Myocyte (in vitro differentiated cells): Measurements from ENCODE around the gene PAN3. TPM values are rescaled to one million over a fixed set of nuclear protein-coding genes. Genes with fewer than 3 reads are reported as not detected.

ENCODE experiments used
- DNase-seq: peaks from one replicate; pipeline ENCODE4 v3.0.0-alpha.2; 2012; ENCODE audit warnings: low read depth
- total RNA-seq: library from RNA; depleted of rRNA; stranded (reverse); fragments of >200 nt; gene quantifications from 2 replicates; pipeline ENCODE4 v1.2.3, GENCODE V29; 2014

The PAN3 gene
- total RNA-seq, 1 donor from 2014 or later: 10.0 TPM

DNA sequence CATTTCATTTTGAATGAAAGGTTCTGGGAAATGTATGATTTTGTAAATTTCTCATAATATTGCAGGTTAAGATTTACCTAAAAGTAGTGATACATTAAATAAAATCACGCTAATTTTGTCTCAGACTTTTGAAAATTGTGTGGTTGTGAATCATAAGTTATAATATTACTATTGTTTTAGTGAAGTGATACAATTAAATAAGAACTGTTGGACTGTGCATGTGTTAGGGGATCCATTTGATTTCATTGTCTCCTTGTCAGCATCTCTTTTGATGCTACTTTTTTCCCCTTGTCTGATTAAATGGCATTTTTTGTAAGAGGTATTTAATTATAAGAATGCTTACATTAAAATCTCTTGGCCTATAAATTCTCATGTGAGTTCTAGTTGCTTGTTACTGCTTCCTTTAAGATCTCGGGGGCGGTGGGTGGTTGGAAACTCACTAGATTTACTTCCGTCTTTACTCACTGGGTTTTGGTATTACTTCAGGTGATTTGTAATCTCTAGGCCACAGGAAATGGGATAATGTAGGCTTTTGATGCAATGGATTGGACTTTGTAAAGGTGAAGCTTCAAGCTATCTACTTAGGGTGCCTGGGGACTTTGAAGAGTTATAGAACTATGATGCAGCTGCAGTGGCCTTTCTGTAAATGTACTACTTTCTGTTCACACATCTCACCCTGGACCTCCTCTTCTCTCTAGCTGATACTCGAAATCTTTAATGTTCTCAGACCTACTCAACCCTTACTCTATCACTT lies 66.5 kb downstream of the PAN3 start:
- no peak for DNase-seq

DNA sequence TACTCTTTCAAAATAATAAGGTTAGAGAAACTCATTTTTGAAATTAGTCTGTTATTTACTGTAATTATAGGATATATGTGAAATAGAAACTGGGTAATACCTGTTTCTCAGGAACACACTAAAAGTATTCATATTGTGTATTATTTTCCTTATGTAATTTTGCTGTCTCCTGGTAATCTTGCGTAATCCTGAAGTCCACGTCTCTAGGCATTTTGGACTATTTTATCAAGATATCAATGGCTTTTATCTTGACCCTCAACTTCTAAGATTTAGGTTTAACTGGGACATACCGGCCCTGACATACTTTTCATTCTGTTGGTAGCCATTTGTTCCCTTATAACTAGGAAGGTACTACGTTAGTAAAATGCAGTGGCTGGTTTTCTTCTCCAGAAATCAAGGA lies 80.3 kb downstream of the PAN3 start:
- no peak for DNase-seq

DNA sequence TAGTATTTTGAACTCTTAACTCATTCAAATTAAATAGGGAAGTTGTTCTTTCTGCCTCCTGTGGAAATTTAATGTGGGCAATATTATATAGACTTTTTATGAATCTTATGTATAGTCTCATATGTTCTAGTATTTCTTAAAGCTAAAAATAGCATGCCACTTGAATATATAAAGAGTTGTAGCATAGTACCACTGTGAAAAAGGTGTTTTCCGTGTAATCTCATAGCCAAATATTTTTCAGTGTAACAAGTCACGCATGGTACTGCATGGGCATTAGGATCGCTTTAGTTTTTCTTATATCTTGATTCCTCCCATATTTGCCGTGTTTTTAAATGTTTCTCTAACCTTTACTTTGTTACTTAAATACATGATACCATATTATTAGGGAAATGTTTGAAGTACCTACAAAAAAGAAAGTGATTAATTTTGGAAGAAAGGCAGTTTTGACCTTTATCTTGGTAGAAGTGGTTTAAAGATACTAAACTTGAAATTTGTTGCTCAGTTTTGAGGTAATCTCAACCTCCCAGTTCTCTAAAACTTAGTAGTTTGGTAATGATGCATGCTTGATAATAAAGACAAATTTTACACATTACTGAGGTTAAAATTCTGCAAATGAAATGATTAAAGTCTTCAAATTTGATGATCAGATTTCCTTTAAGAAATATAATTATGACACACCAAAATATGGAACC lies 81.2 kb downstream of the PAN3 start:
- DNase-seq: no peak

DNA sequence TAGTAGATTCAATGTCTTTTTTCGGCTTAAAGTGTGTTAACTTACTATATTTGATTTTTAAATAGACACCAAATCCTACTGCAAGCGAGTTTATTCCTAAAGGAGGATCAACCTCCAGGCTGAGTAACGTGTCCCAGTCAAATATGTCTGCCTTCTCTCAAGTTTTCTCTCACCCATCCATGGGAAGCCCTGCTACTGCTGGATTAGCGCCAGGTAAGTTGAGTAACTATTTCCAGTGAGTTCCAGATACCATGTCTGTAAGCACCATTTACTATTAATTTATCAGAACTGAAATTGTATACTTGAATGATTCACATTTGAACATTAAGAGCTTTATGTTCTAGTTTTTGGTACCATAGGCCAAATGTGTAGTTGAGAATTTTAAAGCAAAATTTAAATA lies 81.8 kb downstream of the PAN3 start:
- peak; percentile 4 for DNase-seq

DNA sequence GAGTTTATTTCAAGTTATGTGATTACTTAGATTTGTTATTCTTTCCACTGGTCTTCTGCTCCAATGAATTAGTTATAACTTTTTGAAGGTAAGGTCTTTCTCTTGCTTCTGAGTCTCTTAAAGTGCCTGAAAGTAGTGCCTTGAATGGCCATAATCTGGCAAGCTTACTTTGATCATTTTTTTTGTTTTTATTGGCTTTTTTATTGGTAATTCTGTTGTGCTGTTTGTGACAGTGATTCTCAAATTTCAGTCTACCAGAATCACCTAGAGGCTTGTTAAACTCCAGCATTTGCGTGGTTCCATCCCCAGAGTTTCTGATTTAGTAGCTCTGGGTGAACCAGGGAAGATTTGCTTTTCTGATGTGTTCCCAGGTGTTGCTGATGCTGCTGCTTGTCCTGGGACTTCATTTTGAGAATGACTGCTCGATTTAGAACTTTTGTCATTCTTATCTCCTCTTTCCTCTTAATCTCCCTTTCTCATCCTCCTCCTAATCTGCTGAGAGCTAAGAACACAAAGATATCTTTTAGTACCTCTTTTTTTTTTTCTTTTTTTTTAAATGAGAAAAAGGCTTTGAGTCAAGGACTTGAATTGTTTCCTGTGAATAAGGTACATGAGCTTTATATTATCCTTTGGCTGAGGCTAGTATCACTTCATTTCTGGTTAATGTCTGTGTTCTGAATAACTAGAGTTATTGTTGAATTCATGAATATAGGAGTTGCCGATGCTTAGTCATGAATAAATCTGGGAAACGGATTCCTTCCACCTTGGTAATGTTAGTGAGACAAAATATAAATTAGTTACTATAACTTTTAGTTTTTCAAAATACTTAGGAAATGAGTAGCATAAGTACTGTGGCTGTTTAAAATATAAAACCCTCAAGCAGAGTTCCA lies 91.4 kb downstream of the PAN3 start:
- no peak for DNase-seq

DNA sequence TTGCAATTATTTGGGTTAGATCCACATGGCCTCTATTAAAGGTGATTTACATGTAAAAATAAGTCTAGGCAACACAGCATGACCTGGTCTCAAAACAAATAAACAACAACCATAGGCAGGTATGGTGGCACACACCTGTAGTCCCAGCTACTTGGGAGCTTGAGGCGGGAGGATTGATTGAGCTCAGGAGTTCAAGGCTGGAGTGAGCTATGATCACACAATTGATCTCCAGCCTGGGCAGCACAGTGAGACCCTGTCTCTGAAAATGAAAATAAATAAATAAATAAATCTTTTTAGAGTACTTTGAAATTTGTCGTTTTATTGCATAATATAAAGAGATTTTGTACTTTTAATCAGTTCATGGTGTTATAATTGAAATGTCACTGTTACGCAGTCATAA lies 93.3 kb downstream of the PAN3 start:
- no peak for DNase-seq

DNA sequence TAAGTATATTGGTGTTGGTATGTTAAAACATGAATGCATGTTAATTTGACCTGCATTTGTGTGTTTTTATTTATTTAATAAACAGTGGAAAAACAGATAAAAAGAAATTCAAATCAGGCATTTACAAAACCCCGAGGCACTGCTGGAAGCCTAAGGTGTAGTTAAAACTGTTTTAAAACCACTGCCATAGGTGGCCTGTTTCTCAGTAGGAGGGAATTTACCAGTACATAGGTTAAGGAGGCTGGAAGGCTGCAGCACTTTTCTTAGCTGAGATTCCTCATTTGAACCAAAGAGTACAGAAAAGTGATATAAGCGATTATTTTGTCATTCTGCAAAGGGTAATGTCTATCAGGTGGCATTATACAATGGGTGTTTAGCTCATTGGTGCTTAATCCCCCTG lies 99.6 kb downstream of the PAN3 start:
- DNase-seq: no peak

DNA sequence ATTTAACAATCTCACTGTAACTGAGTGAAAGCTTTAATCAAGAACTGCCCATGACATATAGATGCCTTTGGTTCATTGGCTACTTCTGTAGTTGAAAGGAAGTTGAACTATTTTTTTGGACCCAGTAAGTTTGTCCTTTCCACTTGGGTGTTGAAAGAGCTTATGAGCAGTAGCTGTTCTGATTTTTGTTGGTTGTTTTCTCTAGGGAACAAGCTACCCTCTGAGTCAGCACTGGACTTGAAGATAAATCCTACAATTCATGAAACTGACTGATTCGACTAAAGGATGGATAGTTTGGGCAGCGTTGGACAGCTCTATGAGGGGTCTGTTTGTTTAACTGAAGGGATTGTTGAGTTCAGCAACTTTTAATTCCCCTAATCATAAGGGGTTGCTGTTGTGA lies 101.0 kb downstream of the PAN3 start:
- DNase-seq: peak; percentile 32

DNA sequence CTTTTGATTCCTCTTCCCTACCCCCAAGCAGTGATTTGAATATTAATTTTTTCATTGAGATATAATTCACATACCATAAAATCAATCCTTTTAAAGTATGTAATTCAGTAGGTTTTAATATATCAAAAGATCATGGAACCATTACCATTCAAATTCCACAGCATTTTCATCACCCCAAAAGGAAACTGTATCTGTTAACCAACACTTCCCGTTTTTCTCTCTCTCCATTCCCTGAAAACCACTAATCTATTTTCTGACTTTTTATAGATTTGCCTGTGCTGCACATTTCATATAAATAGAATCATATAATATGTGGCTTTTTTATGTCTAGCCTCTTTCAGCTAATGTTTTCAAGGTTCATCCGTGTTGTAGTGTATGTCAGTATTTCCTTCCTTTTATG lies 107.1 kb downstream of the PAN3 start:
- no peak for DNase-seq

DNA sequence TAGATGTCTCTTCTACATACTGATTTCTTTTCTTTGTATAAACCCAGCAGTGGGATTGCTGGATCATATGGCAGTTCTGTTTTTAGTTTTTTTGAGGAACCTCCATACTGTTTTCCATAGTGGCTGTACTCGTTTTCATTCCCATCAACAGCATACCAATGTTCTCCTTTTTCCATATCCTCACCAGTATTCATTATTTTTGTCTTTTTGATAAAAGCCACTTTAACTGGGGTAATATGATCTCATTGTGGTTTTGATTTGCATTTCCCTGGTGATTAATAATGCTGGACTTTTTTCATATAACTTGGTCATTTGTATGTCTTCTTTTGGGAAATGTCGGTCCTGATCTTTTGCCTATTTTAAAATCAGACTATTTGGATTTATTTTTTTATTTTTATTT lies 108.5 kb downstream of the PAN3 start:
- peak; percentile 9 for DNase-seq

DNA sequence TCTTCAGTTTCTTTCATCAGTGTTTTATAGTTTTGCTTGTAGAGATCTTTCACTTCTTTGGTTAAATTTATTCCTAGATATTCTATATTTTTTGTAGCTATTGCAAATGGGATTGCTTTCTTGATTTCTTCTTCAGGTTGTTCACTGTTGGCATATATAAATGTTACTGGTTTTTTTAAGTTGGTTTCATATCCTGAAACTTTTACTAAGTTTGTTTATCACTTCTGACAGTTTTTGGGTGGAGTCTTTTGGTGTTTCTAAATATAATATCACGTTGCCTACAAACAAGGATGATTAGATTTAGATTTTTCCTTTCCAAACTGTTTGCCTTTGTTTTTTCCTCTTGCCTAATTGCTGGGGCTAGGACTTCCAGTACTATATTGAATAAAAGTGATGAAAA lies 109.7 kb downstream of the PAN3 start:
- DNase-seq: no peak

DNA sequence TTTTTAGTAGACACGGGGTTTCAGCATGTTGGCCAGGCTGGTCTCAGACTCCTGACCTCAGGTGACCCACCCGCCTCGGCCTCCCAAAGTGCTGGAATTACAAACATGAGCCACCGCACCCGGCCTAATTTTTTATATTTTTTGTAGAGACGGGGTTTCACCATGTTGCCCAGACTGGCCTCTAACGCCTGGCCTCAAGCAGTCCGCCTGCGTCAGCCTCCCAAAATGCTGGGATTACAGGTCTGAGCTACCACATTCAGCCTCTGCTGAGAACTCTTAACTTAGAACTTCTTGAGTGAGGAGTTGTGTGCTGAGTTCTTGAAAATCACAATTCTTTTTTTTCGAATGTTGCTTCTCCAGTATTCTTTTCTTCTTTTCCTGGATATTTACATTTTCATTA lies 112.2 kb downstream of the PAN3 start:
- no peak for DNase-seq

DNA sequence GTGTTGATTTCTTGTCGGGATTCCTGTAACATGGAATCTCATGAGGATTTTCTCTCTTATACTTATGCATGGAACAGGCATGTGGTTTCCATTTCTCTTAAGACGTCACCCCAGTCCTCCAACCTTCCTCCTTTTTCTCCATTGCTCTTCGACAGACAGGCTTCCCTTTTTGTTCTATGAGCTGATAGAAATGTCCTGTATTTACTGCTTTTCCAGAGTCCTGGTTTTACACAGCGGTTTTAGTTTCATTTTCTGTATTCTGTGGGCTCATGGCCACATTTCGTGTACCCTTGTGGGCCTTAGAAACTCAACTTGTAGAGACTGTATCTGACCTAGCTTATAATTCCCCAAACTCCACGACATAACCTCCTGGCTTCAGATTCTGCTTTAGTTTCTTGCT lies 113.1 kb downstream of the PAN3 start:
- DNase-seq: no peak

DNA sequence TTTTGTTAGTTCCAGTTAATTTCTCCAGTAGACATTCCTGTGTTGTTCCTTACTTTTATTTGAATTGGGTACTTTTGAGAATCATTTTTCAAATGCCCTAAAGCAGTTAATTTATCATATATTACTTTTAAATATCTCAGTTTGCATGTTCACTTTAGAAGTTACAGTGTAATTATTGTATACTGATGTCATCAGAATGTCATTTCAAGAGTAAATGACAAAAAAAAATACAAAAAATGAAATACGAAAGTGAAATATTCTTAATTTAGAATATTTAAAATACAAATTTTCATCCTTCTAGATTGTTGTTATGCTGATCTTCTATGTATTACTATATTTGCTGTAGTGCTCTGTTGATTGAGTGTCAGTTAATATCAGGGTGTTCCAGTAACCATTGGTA lies 114.2 kb downstream of the PAN3 start:
- no peak for DNase-seq

DNA sequence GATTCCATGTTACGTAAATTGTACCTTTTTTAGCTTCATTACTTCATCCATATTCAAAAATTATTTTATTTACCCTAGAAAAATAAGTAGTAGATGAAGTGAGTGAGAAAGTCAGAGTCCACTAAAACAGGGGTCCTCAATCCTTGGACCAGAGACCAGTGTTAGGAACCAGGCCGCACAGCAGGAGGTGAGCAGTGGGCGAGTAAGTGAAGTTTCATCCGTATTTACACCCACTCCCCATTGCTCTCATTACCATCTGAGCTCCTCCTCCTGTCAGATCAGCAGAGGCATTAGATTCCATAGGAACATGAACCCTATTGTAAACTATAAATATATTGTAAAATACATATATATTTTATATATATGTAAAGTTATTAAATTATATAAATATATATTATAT lies 119.0 kb downstream of the PAN3 start:
- DNase-seq: no peak

DNA sequence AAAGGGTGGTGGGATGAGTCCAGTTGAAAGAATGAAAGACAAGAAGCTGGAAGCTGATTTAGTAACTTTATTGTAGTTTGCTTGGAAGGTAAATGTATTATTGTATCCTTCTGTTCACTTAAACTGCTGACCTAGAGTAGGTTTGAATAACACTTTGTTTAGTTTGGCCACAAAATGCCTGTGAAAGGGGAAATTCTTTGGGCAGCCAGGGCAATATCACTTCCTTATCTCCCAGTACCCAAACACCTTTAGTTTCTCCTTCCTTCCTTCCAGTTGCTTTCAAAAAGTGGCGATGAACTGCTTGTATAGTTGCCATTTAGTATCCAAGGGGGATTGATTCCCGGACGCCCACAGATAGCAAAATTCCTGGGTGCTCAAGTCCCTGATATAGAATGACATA lies 120.1 kb downstream of the PAN3 start:
- DNase-seq: no peak

DNA sequence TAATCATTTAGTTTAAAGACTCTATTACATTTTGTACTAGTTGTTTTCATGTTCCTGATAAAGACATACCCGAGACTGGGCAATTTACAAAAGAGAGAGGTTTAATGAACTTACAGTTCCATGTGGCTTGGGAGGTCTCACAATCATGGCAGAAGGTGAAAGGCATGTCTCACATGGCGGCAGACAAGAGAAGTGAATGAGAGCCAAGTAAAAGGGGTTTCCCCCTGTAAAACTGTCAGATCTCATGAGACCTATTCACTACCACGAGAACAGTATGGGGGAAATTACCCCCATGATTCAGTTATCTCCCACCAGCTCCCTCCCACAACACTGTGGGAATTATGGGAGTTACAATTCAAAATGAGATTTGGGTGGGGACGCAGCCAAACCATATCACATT lies 129.2 kb downstream of the PAN3 start:
- no peak for DNase-seq

DNA sequence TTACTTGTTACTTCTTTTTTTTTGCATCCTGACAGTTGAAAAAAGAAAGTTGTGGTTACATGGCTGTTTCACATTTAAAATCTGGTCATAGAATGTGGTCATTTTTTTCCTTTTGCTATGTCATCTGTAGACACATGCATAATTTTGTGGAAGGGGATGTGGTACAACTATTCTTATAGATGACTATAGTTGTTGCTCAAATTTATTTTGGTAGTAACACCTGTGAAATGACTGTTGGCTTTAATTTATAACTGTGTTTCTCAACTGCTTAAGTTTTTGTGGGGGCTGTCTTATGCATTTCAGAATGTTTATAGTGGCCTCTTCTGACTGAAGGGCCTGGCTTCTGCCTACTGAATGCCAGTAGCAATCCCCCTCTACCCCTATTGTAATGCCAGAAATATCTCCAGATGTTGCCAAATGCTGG lies 130.5 kb downstream of the PAN3 start:
- peak; percentile 9 for DNase-seq

DNA sequence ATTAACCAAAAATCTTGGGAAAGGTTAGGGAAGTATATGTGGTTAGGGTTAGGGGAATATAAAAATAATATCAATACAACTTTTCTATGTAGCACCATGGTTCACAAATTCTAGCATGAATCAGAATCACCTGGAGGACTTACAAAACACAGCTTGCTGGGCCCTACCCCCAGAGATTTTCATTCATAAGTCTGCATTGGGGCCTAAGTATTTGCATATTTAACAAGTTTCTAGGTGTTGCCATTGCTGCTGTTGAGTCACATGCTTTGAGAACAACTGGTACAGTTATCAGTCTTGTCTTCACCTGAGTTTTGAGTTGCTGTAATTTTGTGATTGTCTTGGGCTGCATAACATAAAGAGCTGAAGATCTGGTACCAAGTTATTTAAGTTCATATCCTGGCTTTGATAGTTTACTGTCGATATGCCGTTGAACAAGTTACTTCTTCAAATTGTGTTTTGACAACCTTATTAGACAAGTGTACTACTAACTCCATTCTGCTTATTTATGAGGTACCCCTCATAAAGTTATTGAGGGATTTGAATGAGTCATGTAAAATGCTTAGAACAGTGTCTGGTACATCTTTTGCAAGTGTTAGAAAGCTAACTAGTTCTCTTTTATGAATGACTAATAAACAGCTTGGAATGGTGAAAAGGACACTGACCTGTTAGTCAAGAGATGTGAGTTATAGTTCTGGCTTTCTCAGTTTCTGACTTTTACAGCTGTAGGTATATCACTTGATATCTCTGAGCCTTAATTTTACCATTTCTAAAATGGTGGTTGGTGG lies 132.9 kb downstream of the PAN3 start:
- no peak for DNase-seq

DNA sequence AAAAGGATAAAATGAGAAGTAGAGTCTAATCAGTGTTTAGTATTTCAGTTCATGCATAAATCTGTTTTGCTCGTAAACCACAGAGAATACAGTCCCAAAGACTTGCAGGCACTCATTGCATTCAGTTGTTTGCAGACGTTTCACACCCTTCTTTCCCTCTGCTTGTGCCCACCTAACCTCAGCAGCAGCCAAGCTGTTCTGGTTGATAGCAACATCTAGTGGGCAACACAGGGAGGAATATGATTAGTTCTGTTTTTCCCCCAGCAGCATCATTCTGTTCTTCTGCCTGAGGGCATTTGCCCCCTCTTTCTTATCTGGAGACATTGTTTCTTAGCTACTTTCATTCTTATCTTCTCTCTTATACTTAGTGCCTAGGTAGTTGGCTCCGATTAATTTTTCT lies 135.6 kb downstream of the PAN3 start:
- DNase-seq: no peak

DNA sequence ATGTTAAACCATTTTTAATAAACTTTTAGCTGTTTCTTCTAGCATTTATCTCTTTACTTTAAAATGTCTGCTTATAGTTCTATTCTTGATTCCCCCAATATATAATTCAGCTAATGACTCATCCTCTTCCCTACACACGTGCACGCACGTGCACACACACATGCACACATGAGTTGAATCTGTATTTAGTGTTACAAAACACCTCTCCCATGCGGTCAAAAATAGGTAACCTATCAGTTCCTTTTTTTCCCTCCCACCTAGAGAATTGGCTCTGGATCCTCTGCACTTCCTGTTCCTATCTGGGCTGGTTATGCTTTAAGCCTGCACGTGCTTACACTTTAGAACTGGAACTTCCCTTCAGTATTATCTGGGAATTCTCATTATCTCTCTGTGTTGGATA lies 144.1 kb downstream of the PAN3 start:
- no peak for DNase-seq
